ENCODE data around the gene STRIP2.
"Not testable (repeated sequence)": the region's sequence is repeated elsewhere in the genome, so short reads cannot be mapped to it uniquely, and the experiment has no call there.

The STRIP2 gene

DNA sequence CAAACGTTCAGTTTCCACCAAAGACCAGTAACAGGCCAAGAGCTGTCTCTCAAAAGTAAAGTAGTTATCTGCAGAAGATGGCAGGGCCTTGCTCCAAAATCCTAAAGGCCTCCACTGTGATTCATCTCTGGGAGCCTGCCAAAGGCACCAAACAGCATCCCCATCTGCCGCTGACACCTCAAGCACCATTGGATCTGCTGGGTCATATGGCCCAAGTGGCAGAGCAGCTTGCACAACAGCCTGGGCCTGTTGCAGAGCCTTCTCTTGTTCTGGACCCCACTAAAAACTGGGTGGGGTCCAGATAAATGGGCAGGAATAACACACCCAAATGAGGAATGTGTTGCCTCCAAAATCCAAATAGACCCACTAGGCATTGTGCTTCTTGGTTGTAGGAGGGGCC is 12.7 kb downstream of the STRIP2 start:
- intact Hi-C loops (cut with DNase I); DNase-seq: not testable (repeated sequence)

- intact Hi-C loops (cut with DNase I); DNase-seq: not testable (repeated sequence)
Observed at GRCh38 chr7:129447445-129447844, 13.2 kb downstream of the STRIP2 start.

GRCh38 chr7:129448608-129449007 is 14.4 kb downstream of the STRIP2 start:
- DNase-seq; intact Hi-C loops (cut with DNase I): not testable (repeated sequence)

GRCh38 chr7:129450295-129450694 is 16.1 kb downstream of the STRIP2 start:
- intact Hi-C loops (cut with DNase I): loop anchor here (10.0 kb wide), 1 partner anchor 75 kb away; no protein-coding TSS in a partner anchor
- no peak for DNase-seq

DNA sequence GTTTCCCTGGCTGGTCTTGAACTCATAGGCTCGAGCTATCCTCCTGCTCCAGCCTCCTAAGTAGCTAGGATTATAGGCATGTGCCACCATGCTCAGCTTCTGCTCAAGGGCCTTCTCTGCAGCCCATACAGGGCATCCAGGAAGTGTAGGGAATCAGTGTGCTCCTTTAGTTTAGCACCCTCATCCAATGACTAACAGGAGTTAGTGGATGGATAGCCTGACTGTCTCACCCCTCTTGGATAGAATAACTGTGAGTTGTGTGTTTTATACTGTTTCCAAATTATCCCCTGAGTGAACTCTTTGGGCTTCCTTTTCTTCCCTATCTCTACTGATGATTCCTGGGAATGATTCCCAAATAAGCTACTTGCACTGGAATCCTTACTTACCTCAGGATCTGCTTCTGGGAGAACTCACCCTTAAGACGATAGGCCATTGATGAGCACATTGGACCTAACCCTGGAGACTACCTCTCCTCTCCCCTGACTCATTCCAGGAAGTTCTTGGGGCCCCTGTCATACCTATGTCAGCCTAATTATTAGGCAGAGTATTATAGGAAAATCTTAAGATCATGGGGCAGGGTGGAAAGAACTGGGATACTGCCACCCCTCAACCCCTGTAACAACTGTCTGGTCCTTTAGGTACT is 18.5 kb downstream of the STRIP2 start:
- no peak for DNase-seq
- intact Hi-C loops (cut with DNase I): loop anchor here (10.0 kb wide), 1 partner anchor 78 kb away; no protein-coding TSS in a partner anchor

- intact Hi-C loops (cut with DNase I): loop anchor here (10.0 kb wide), 1 partner anchor 79 kb away; no protein-coding TSS in a partner anchor
- DNase-seq: no peak
Observed at GRCh38 chr7:129453510-129454248, 19.4 kb downstream of the STRIP2 start.

DNA sequence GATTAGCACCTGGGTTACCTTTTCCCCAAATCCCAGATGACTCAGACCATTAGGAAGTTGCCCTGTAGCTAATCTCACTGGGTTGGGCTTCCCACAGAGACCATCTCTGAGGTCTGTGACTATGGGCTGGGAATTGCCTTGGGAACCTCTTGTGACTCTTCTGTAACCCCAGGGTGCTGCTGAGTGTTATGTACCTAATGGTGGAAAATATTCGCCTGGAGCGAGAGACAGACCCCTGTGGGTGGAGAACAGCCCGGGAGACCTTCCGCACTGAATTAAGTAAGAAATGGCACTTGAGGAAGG is 20.0 kb downstream of the STRIP2 start:
- no peak for DNase-seq
- intact Hi-C loops (cut with DNase I): loop anchor here (10.0 kb wide), 1 partner anchor 79 kb away; no protein-coding TSS in a partner anchor

- intact Hi-C loops (cut with DNase I): loop anchor here (10.0 kb wide), 1 partner anchor 82 kb away; no protein-coding TSS in a partner anchor
- no peak for DNase-seq
Observed at GRCh38 chr7:129456421-129456820, 22.2 kb downstream of the STRIP2 start.

GRCh38 chr7:129457101-129457500 is 22.9 kb downstream of the STRIP2 start:
- no peak for DNase-seq
- intact Hi-C loops (cut with DNase I): loop anchor here (10.0 kb wide), 1 partner anchor 82 kb away; no protein-coding TSS in a partner anchor

DNA sequence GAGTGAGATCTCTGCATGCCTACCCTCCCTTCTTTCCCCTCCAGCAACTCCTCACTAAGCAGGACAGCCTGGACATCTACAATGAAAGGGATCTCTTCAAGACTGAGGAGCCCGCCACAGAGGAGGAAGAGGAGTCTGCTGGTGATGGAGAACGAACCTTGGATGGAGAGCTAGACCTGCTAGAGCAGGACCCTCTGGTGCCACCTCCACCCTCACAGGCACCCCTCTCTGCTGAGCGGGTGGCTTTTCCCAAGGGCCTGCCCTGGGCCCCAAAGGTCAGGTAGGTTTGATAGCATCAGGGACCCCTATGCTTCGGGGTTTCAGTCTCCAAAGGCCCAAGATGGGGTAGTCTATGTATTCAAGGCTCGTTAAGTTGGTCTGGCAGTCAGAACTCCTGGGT is 23.9 kb downstream of the STRIP2 start:
- DNase-seq: no peak
- intact Hi-C loops (cut with DNase I): loop anchor here (10.0 kb wide), 1 partner anchor 83 kb away; no protein-coding TSS in a partner anchor

DNA sequence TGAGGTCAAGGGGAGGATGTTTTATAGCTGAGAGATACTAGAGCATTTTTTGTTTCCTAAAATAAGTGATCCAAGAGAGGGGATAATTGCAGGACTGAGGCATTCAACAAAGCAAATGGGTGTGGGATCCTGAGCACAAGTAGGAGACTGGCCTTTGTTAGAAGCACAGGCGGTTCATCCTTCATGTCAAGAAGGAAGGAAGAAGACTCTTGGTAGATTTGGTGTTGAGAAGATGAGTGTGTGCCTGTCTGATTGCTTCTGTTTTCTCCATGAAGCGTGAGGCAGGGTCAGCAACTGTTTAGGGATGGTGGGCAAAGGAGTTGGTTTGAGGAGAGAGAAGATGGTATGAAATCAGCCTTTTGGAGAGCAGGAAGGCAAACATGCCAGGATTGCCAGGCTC is 27.6 kb downstream of the STRIP2 start:
- intact Hi-C loops (cut with DNase I): no loop called here
- DNase-seq: no peak

- intact Hi-C loops (cut with DNase I): no loop called here
- no peak for DNase-seq
Observed at GRCh38 chr7:129462420-129462819, 28.2 kb downstream of the STRIP2 start.

- intact Hi-C loops (cut with DNase I): no loop called here
Observed at GRCh38 chr7:129464194-129464593, 30.0 kb downstream of the STRIP2 start.

GRCh38 chr7:129465080-129465479 is 30.8 kb downstream of the STRIP2 start:
- intact Hi-C loops (cut with DNase I): no loop called here
- DNase-seq: no peak

More at GRCh38 chr7:129464194-129464593, 30.0 kb downstream of the STRIP2 start:
- DNase-seq: no peak

- intact Hi-C loops (cut with DNase I): no loop called here
- DNase-seq: no peak
Observed at GRCh38 chr7:129466796-129467195, 32.6 kb downstream of the STRIP2 start.

DNA sequence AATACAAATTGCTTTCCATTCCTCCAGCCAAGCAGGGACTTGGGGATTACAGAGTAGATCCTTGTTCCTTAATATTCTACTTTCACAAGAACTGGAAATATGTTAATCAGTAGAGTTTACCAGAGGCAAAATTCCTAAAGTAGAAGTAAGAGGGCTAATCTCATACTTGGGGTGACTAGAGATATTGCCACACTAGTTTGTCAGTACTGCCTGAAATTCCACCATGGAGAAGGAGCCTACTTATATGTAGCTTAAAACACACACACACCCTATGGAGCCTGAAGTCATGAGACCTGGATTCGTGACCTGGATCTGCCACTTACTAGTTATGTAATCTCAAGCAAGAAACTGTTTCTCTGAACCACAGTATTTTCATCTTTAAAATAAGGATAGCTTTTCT is 33.9 kb downstream of the STRIP2 start:
- DNase-seq: peak in 27 of 42 donors; percentile 19 to 74 (median 47)

DNA sequence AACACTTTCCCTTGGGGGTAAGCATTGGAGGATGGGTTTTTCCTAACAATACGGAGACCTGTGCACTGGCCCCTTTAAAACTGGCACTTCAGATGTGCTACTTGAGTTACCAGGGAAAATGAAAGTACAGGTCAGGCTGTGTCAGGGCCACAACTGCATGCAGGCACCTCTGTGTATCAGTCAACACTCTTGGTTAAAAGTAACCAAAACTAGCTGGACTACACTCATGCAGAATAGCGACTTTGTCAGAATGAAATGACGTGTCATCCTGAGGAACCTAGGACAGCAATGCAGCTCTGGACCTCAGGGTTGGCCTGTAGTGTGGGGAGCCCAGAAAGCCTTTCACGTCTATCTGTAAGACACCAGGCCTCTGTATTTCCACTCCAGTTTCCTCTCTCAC is 34.3 kb downstream of the STRIP2 start:
- DNase-seq: no peak
- intact Hi-C loops (cut with DNase I): no loop called here

More for the DNA sequence above, 33.9 kb downstream of the STRIP2 start:
- intact Hi-C loops (cut with DNase I): no loop called here

GRCh38 chr7:129469930-129470329 is 35.7 kb downstream of the STRIP2 start:
- intact Hi-C loops (cut with DNase I): loop anchor here (5.0 kb wide), 2 partner anchors 103 to 253 kb away; no protein-coding TSS in a partner anchor
- no peak for DNase-seq

GRCh38 chr7:129470411-129470810 is 36.2 kb downstream of the STRIP2 start:
- DNase-seq: no peak
- intact Hi-C loops (cut with DNase I): loop anchor here (5.0 kb wide), 2 partner anchors 103 to 253 kb away; no protein-coding TSS in a partner anchor

GRCh38 chr7:129471402-129471827 is 37.2 kb downstream of the STRIP2 start:
- DNase-seq: no peak
- intact Hi-C loops (cut with DNase I): loop anchor here (5.0 kb wide), 2 partner anchors 104 to 254 kb away; no protein-coding TSS in a partner anchor
